NCI-H526 (cell line): Measurements from ENCODE around the gene ATP5ME.
"Not testable (repeated sequence)": the region's sequence is repeated elsewhere in the genome, so short reads cannot be mapped to it uniquely, and the experiment has no call there.

ENCODE experiments used
- DNase-seq, 2 experiments: peaks; one replicate each; lab custom pipeline; 2025; lab: John Stamatoyannopoulos, UW

Gene ATP5ME

GRCh38 chr4:674172-675035, at the start of gene ATP5ME, which contains the start of gene MYL5:
Gene ATP5ME, minus strand, starts transcription at chr4:674276. Its CDS starts 29 bp downstream, at chr4:674247.
Gene MYL5, plus strand, starts transcription at chr4:674542. Its CDS starts 3,485 bp downstream, at chr4:678027.
- DNase-seq = peak; percentile 86 to 97

- DNase-seq = no peak
These were observed 48.8 kb upstream of the ATP5ME start for GRCh38 chr4:722851-723360.

- DNase-seq = no peak
These were observed 48.2 kb upstream of the ATP5ME start for GRCh38 chr4:722169-722725.

GRCh38 chr4:721261-722168, 47.4 kb upstream of the ATP5ME start:
- DNase-seq = no peak

GRCh38 chr4:720111-720860, 46.2 kb upstream of the ATP5ME start:
- DNase-seq = no peak

GRCh38 chr4:718460-718859, 44.4 kb upstream of the ATP5ME start:
- no peak for DNase-seq

GRCh38 chr4:717601-718320, 43.7 kb upstream of the ATP5ME start:
- DNase-seq = no peak

GRCh38 chr4:714087-714486, 40.0 kb upstream of the ATP5ME start:
- DNase-seq = no peak

- DNase-seq = no peak
These were observed 39.0 kb upstream of the ATP5ME start for GRCh38 chr4:712916-713632.

GRCh38 chr4:712093-712492, 38.0 kb upstream of the ATP5ME start:
- peak in 1 of 2 experiments; percentile 49 for DNase-seq

GRCh38 chr4:710916-711315, 36.8 kb upstream of the ATP5ME start:
- DNase-seq = no peak

GRCh38 chr4:710116-710515, 36.0 kb upstream of the ATP5ME start:
- DNase-seq = no peak

- no peak for DNase-seq
These were observed 35.3 kb upstream of the ATP5ME start for GRCh38 chr4:709348-709747.

GRCh38 chr4:708631-708933, 34.5 kb upstream of the ATP5ME start:
- DNase-seq = no peak

GRCh38 chr4:707929-708630, 34.0 kb upstream of the ATP5ME start:
- no peak for DNase-seq

- no peak for DNase-seq
These were observed 32.9 kb upstream of the ATP5ME start for GRCh38 chr4:706834-707598.

GRCh38 chr4:706083-706633, 32.1 kb upstream of the ATP5ME start:
- not testable (repeated sequence) for DNase-seq

GRCh38 chr4:705278-706082, 31.4 kb upstream of the ATP5ME start, which contains the start of gene PCGF3:
Gene PCGF3, plus strand, starts transcription at chr4:705832. Its CDS starts 27,849 bp downstream, at chr4:733681.
- peak; percentile 69 to 97 for DNase-seq
